Stimulated activated CD8-positive, alpha-beta memory T cell treated with anti-CD3 and anti-CD28 coated beads, Interleukin-7, amount 100 ng/mL, for 24 hours (primary cell): ENCODE measurements around the gene SCAF11.

Experiments
- DNase-seq: peaks from one replicate; pipeline ENCODE4 v3.0.0-alpha.2; 2020; ENCODE audit warnings: low read depth

The SCAF11 gene

DNA sequence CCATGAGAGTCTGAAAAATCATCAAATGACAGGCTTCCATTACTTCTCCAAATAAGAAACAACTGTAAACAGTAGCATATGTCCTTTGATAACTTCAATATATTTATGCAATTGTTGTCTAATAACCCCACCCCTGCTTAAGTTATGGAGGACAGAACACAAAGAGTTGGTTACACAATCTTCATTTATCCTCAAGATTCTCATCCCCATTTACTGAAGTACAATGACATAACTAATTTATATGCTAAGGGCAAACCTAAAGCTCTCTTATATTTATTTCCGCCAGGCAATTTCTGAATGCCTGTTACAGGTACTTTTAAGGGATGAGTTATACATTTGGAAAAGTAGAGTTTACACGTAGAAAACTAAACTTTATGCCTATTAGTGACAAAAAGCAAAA, 12.3 kb downstream of the SCAF11 start:
- DNase-seq = no peak

DNA sequence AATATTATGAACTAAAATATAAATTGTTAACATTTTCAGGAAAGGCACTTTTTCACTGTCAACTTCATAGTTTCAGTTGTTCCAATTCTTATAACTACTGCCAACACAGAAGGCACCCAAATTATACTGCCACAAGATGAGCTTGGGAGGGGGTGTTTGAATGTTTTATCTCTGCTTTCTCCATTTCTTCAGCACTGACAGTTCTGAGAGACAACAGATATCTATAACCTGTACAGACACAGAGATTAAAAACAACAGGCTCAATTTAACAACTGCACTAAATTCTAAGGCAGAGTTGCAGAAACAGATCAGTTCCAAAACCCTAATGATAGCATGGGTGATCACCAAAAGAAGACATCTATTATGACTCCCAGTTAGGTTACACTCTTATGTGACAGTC, 12.8 kb downstream of the SCAF11 start:
- no peak for DNase-seq

DNA sequence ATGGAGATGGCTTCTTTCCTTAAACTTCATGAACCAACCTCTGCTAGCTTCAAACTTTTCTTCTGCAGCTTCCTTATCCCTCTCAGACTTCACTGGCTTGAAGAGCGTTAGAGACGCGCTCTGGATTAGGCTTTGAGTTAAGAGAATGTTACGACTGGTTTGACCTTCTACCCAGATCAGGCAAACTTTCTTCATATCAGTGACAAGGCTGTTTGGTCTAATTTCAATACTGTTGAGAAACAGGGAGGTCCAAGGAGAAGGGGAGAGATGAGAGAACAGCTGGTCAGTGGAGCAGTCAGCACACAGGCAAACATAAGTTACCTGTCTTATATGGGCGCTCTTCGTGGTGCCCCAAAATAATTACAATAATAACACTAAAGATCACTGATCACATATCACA, 14.9 kb downstream of the SCAF11 start:
- DNase-seq = no peak

DNA sequence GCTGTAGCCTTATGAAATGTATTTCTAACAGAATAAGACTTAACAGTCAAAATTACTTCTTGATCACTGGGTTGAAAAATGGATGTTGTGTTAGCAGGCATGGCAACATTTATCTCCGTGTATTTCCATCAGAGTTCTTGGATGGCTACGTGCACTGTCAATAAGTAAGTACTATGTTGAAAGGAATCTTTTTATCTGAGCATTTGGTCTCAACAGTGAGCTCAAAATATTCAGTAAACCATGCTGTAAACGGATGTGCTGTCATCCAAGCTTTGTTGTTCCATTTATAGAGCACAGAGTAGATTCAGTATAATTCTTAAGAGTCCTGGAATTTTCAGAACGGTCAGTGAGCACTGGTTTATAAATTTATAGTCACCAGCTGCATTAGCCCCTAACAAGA, 15.5 kb downstream of the SCAF11 start:
- DNase-seq = no peak

DNA sequence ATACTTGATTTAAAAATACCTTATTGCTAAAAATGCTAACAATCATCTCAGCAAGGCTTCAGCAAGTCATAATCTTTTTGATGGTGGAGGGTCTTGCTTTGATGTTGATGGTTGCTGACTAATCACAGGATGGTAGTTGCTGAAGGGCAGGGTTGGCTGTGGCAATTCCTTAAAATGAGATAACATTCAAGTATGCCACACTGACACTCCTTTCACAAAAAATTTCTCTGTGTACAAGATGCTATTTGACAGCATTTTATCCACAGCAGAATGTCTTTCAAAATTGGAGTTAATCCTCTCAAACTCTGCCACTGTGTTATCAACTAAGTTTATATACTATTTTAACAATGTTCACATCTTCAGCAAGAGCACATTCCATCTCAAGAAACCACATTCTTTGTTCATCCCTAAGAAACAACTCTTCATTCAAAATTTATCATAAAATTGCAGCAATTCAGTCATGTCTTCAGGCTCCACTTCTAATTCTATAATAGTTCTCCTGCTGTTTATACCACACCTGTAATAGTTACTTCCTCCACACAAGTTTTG, 16.1 kb downstream of the SCAF11 start:
- DNase-seq = no peak

DNA sequence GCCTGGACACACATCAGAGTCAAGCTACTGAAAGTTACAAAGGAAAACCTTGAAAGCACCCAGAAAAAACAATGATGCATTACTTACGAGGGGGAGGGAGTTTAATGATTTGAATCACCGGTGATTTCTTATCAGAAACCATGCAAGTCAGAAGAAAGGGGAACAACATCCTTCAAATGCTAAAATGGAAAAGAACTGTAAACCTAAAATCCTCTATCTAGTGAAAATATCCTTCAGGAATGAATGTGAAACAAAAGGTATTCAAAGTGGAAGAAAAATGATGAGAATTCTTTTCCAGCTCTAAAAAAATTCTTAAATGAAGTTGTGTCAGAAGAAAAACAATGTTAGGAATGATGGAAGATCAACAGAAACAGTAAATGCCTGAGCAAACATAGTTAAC, 16.8 kb downstream of the SCAF11 start:
- DNase-seq = no peak

DNA sequence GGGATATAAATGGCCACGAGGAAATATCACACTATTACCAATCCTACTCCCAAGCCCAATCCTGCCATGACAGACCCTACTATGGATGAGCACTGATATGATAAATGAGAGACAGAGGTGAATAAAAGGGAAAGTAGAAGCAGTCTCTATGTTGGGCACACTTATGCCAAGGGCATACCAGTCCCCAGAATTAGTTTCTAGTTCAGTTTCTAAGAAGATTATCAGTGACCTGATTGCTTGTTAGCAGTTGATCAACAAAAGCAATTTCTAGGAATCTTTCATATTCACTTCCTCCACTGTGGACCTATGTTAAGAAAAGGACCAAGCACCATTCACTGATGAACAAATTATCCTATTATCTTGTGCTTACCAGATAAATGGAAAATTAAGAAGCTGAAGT, 20.0 kb downstream of the SCAF11 start:
- DNase-seq = no peak

DNA sequence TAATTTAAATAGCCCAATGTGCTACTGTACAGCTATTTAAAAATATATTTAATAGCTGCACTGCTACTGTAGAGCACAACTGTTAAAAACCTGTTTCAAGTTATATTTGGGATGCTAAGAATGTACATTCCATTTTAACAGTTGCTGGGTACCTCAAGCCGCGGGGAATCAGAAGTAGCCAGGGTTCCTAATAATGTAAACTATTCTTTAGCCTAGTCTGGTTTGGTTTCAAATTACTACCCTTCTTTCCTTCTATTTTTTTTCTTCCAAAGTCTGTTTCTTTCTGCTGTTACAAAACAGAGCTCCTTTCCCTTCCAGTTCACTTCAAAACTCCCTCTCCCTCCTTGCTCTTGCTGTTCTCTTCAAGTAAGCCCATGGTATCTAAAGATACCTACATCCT, 21.3 kb downstream of the SCAF11 start:
- DNase-seq = no peak

DNA sequence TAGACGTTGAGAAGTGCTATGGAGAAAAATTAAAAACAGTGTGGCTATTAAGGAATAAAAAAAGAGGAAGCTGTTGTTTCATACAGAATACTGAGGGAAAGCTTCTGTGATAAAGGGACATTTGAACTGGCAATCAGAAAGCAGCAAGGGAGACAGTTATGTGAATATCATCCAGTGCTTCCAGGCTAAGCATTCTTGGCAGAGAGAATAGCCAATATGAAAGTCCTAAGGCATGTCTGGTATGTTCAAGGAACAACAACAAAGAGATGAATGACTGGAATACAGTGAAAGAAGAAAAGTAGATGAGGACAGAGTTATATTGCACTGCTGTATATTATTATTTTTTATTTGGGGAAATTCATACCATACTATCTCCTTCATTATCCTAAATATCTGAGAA, 23.9 kb downstream of the SCAF11 start:
- no peak for DNase-seq

DNA sequence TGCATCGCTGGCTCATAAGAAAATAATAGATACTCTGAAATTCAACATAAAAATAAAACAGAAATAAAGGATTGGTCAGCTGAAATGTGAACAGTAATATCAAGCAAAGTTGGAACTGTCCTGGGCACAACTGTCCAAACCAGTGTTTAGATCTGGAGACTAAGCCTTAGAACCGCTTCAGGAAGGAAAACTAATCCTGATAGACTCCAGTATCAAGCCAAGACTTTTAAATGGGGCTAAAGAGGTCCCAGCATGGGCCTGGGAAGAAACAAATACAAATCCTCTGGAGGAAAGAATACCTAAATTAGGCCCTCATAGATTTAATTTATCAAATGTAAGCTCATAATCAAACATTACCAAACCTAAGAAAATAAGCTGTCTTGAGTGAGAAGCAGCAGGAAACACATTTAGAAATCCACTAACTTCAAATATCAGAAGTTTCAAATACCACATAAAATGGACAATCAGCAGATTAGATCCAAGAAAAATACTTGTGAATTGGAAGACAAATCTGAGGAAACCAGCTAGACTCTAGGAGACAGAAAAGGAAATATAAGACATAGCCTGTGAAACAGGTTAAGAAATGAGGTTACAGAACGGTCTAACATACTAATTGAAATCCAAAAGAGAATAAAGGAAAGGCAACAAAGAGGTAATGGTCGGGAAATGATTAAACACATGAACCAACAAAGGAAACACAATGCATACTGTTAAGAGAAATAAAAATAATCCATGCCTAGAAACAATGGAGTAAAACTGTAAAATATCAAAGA, 27.6 kb downstream of the SCAF11 start:
- no peak for DNase-seq

DNA sequence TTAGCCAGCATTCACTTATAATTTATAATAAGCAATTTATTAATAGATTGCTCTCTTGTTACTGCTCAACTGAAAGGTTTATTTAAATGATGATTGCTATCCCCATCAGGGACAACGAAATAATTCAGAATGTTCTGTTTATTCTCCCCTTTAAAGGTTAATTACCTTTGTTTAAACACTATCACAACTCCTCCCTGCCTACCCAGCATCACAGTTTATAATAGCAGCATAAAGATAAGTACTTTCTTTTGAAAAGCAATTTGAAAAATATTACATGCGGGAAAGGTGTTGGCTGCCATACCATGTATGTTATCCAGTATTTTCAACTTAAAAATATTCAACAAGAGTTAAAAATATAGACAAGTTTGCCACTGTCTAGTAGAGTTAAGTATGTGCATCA, 30.6 kb downstream of the SCAF11 start:
- no peak for DNase-seq

DNA sequence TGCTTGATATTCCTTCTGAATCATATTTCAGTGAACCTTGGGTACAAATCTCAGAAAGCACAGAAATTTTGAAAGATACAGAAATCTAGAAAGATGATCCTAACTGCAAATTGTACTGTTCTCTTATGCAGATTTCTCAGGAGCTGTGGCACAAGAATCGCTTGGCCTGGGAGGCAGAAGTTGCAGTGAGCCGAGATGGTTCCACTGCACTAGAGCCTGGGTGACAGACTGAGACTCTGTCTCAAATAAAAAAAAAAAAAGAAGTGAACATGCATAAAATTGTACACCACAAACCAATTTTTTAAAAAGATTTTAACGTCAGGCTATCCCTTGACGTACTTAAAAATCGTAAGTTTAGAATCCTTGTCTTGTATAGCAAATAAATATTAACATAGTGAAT, 31.3 kb downstream of the SCAF11 start:
- DNase-seq = no peak

DNA sequence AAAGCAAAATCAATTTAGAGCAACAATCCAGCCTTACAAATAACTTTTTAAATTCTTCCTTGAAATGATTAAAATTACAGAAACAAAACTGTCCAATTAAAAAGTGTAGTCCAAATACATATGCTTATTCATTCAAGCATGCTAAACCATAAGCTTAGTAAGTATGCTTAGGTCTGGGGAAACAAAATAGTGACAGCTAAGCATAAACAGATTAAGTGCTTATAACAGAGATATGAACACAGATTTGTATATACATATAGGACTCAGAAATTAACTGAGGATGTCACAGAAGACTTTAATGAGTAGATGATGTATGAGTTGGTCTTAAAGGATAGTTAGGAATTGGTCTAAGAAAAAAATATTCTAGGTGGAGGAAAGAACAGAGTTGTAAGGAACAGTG, 41.8 kb downstream of the SCAF11 start:
- no peak for DNase-seq

DNA sequence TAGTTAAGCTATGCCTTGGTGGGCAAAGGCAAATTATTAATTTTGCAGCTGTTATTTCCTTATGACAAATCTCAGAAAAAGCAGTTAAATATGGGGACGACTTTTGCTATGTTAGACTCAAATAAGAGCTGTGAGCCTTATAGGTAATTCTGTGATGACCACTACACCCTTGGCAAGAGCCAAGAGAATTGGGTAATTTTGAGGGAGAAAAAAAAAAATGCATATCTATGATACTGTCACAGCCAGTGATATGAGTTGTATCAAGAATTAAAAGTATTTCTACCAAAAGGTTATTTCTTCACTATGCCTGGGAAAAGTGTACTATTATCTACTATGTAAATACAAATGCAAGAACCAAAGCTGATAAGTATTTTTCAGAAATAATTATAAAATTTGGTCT, 43.9 kb downstream of the SCAF11 start:
- no peak for DNase-seq

DNA sequence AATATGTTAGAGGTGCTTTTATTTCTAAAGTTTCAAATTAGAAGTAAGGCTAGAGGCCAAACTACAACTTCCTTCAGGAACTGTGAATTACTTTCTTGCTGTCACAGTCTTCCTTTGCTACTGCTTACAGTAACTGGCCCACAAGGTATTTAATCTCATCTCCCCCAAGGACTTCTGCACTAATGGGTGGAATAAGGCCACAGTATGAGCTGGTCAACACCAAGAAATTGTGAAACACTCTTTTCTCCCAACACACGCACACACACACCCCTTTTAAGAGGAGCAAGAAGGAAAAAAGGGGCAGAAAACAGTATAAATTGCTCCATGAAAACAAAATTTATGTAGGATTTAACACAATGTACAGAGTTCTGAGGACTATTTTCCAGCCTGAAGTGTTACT, 45.6 kb downstream of the SCAF11 start:
- no peak for DNase-seq

DNA sequence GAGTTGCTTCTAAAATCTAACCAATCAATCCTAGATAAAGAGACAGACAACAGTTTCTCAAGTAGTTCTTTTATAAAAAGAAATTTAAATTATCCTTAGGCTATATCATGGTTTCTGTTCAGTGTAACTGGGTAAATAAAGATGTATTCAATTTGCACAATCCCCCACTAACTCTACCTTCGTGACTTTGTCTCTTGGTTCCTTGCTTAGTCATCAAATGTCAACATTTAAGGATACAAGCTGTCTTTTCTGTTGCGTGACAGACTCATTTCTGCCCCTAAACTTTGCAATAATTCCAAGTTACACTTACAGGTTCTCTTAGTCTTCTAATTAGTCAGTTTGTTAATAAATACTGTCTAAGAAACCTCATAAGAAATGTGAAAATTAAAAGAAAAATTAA, 50.6 kb downstream of the SCAF11 start:
- no peak for DNase-seq

DNA sequence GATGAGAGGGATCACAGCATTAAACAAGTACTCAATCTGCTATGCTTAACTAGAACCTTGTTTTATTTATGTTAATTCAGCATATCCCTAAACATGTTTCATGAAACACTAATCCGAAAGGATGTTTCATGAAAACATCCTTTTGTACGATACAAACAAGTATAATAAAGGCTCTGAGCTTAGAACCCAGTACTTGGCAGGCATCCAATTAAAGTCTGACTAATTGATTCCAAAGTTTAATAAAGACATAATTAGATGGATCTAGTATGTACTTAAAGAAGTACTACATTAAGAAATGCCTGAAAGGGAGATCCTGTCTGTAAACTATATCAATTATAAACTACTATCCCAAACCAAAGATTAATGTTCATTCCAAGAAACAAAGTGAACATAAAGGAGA, 51.8 kb downstream of the SCAF11 start:
- no peak for DNase-seq

DNA sequence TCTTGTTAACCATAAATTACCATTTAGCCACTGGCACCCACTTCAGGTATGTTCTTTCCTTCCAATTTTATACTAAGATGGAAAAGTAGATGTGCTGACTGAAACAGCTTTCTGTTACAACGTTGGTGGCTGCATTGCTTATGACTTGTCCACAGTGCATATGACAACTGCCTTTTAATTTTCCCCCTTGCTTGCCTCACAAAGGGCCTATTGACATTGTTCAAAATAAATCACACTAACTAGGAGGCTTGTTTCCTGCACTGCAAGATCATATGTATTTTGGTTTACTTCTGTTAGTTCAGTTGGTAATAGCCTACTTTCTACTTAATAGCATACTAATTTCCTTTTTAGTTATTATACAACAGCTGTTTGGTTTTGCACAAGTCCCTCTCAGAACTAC, 55.4 kb downstream of the SCAF11 start:
- no peak for DNase-seq

DNA sequence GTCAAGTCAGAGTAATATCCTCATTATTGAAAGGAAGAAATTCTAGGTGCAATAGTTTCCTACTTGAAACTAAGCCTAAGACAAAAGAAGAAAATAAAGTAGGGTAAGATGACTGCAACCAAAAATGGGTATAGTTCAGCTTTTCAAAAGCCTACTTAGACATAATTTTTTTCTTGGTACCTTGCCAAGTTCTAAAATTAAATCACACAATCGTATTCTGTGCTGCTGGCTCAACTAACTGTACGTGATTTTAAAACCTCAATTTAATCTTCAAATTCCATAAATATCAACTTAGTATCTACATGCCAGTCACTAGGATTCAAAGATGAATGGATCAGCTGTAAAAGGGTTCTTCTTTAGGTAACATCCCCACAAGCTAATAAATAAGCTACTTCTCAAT, 56.9 kb downstream of the SCAF11 start:
- DNase-seq = no peak

DNA sequence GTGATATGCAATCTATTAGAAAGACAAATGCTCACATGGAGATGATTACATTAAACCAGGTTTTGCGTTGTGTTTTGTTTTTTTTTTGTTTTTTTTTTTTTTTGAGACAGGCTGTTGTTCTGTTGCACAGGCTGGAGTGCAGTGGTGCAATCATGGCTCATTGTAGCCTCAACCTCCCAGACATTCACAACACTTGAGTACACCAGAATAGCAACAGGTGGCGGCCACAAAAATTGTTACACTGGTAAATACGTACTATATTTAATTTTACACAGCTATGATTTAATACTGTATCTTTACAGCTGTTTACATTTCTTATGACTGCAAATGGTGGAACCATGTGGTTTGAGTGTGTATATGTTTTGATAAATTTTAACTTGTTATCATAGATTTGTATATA, 60.0 kb downstream of the SCAF11 start:
- DNase-seq = no peak

DNA sequence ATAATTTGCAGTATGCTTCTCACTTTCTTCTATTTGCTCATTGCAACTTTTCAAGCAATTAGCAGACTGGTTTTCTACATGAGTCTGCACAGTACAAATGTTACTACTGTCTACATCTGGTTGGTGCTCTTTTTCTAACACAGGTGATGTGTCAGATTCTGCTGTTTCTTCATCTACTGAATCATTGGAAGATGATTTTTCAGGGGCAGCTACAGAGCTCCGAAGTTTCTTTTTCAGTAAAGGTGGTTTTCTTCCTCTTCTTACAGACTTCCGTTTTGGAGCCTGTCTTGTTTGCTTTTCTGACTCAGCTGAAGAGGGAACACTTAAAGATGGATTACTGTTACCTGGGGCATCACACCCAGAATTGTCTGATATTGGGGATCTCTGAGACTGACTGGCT, 62.1 kb downstream of the SCAF11 start:
- no peak for DNase-seq

DNA sequence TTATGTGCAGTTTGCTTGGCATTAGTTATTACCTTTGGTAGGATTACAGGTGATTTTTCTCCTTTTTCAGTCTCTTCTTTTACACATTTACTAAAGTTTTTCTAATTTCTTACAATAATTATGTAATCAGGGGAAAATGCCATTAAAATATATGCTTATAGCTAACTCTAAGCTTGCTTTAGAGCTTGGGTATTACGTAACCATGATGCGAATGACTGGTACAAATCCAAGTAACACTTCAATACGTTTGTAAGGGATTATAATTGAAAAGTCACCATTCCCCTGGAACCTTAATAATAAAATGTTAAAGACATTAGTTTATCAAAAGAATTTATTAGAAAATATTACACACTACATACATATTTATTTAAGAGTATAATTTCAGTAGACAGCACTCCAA, 71.6 kb downstream of the SCAF11 start:
- DNase-seq = no peak

DNA sequence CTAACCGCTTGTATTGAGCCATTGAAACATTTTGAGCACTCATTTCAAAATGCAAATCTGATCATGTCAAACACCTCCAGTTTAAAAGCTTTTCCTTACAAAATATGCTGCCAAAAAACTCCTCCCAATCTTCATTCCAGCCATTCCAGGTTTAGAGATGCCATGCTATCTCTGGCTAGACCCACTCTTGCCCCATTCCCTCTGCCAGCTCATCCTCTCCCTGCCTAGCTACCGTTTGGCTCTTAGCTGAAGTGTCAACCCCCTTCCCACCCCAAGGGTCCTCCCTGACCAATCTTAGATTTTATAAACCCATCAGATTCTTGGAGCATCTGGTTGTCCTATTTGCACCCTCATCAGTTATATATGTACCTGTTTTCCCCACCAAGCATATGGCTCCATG, 75.0 kb downstream of the SCAF11 start:
- no peak for DNase-seq

DNA sequence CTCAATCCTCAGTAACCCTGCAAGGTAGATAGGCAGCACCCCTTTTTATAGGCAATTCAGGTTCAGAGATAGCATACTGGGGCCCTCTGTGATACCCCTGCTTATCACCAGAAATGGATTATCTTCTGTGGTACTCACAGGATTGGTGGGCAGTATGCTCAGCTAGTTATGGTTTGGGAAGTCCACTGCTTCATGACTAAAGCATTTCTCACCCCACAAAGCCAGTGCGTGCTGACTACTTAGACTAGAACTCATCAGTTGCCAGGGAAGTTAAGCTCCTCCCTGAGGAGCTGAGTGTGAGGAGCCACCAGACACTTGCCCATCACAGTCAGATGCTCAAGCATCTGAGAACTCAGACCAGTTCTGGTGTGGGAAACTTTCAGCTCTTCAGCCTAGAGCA, 76.3 kb downstream of the SCAF11 start:
- no peak for DNase-seq
